GM10248 (cell line): ENCODE results near the gene ARFIP2.

ENCODE experiments used
- CTCF ChIA-PET: fragments of 300-600 bp; sonication (Branson Sonifier 250); formaldehyde crosslinking; extraction: SDS; loops from one replicate; lab custom pipeline; 2021; ENCODE audit warnings: antibody characterized with exemption; lab: Yijun Ruan, JAX
- POLR2A ChIA-PET: fragments of 350-650 bp; sonication (Branson Sonifier 250); formaldehyde crosslinking; extraction: SDS; loops from one replicate; lab custom pipeline; 2020; ENCODE audit warnings: antibody characterized with exemption; lab: Yijun Ruan, JAX
- DNase-seq: peaks from one replicate; pipeline ENCODE4 v3.0.0; 2012; ENCODE audit errors: extremely low spot score
- CTCF ChIP-seq: IDR thresholded peaks from 2 replicates; pipeline ENCODE4 v1.5.1; 2012; ENCODE audit warnings: mild to moderate bottlenecking, low read depth; ENCODE audit errors: extremely low read depth, missing control alignments, control extremely low read depth

ARFIP2 gene

GRCh38 chr11:6442441-6442840 is 38.7 kb downstream of the ARFIP2 start:
- no peak for DNase-seq
- CTCF ChIA-PET: interaction anchor here (1.1 to 13.4 kb wide), 16 partner anchors 8 to 202 kb away, joined by 3 to 371 read pairs (median 24); partner anchors contain the start of genes APBB1, SMPD1 and TRIM3
- no peak for TF ChIP-seq CTCF
- POLR2A ChIA-PET: no interaction called here

GRCh38 chr11:6440906-6441358 is 40.2 kb downstream of the ARFIP2 start, which contains the start of gene HPX:
Gene HPX, minus strand, starts transcription at chr11:6440987. Its CDS starts 24 bp downstream, at chr11:6440963.
- CTCF ChIA-PET: interaction anchor here (0.8 to 13.4 kb wide), 10 partner anchors 11 to 89 kb away, joined by 3 to 371 read pairs (median 20); partner anchors contain the start of gene APBB1
- TF ChIP-seq CTCF: no peak
- no peak for DNase-seq
- POLR2A ChIA-PET: no interaction called here

GRCh38 chr11:6438979-6439571 is 42.1 kb downstream of the ARFIP2 start:
- DNase-seq: no peak
- ChIA-PET CTCF (interaction anchor here (0.7 to 13.4 kb wide), 15 partner anchors 9 to 267 kb away, joined by 3 to 371 read pairs (median 4); partner anchors contain the start of genes APBB1 and SMPD1), POLR2A (no interaction called here)
- TF ChIP-seq CTCF: peak; percentile 44

GRCh38 chr11:6437993-6438392 is 43.1 kb downstream of the ARFIP2 start:
- no peak for DNase-seq
- CTCF ChIA-PET: interaction anchor here (0.7 to 13.4 kb wide), 16 partner anchors 8 to 321 kb away, joined by 3 to 371 read pairs (median 4); partner anchors contain the start of genes APBB1 and SMPD1
- POLR2A ChIA-PET: no interaction called here

GRCh38 chr11:6437423-6437822 is 43.7 kb downstream of the ARFIP2 start:
- ChIA-PET POLR2A (no interaction called here), CTCF (interaction anchor here (0.7 to 13.4 kb wide), 13 partner anchors 7 to 321 kb away, joined by 3 to 371 read pairs (median 5); partner anchors contain the start of gene APBB1)
- no peak for TF ChIP-seq CTCF
- no peak for DNase-seq

More at GRCh38 chr11:6437993-6438392, 43.1 kb downstream of the ARFIP2 start:
- no peak for TF ChIP-seq CTCF

- no peak for TF ChIP-seq CTCF
- POLR2A ChIA-PET: no interaction called here
- DNase-seq: no peak
- CTCF ChIA-PET: interaction anchor here (1.5 to 4.0 kb wide), 3 partner anchors 9 to 55 kb away, joined by 3 to 31 read pairs (median 16); no protein-coding TSS in a partner anchor
Measured at GRCh38 chr11:6433998-6434660, 47.0 kb downstream of the ARFIP2 start.
